ENCODE results near the gene SORCS2.

The SORCS2 gene

DNA sequence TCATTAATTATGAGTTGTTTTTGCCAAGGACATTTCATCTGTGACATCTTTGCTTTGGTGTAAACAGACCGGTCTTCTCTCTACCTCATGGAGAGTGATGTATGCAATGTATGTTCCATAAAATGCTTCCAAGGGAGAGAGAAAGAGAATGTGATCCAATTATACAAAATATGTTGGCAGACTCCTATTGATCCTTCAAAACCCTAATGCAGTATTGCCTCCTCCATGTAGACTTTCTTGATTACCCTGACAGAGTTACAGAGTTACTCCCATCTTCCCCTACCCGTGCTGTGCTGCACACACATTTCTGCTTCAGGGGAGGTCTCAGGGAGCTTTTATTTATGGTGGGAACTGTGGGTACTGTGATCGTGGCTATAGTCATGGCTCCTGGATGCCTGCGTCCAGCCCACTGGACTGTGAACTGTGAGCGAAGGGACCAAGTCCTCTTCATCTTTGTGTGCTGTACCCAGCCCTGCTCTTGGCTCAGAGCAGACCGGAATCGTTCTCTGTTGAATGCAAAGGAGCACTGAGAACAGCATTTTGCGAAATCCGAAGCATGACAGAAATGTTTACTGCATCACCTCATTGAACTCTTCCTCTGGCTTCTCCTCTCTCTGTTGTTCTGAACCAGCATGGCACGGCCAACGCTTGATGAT lies 32.7 kb downstream of the SORCS2 start:
- no peak for DNase-seq

- no peak for DNase-seq
These were observed 34.1 kb downstream of the SORCS2 start for GRCh38 chr4:7226439-7226838.

DNA sequence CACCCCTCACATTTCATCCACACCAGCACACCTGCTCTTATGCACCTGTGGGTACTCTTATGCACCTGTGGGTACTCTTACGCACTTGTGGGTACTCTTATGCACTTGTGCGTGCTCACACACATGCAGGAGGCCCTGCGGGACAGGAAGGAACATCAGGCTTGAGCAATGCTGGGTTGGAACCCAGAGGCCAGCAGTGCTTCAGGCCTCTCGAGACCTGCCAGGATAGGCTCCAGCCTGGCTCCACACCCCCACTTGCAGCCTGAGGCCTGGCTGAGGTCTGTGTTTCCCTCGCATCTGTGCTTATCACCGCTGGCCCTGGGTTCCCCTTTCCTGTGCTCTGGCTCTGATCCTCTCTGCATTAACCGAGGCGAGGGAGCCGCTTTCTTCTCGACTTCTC lies 34.7 kb downstream of the SORCS2 start:
- DNase-seq: no peak

DNA sequence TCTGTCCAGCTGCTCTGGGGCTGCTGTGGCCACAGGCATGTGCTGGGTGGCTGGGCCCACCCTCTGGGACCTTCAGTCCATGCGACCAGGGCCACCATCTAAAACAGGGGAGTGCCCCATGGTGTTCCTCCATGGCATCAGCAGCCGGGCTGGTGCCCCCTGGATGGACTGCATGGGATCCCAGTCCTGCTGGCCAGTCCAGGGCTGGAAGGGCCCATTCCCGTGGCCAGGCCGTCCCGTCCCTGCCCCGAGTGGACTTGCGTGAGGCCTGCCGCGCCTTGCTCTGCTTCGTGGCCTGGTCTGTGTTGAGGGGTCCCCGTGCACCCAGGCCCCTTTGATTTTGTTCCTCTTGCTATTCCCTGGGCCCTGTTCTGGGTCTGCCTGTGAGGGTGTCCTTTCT lies 36.4 kb downstream of the SORCS2 start:
- no peak for DNase-seq

DNA sequence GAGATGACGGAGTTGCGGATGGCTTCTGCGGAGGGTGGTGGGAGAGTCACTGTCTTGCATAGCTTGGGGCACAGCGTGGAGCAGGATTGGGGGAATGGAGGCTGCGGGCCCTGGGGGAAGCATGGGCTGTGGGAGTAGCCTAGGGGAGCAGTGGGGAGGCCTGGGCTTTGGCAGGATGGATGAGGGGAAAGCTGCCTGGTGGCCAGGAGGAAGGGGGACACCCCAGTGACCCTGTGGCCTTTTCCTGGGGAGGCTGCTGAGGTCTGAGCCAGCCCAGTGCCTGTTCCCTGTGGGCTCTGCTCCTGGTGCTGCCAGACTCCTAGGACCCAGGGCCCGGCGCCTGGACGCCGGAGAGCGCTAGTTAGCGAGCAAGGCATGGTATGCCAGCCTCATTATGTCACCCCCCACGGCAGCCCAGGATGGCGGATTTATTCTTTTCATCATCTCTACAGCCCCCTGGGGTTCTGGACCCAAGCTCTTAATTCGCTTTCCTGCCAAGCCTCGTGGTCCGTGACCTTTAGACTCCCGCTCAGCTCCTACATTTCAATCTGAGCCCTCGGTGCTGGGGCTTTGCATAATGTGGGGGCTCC lies 39.8 kb downstream of the SORCS2 start:
- no peak for DNase-seq

- DNase-seq: no peak
These were observed 40.8 kb downstream of the SORCS2 start for GRCh38 chr4:7233006-7233580.

DNA sequence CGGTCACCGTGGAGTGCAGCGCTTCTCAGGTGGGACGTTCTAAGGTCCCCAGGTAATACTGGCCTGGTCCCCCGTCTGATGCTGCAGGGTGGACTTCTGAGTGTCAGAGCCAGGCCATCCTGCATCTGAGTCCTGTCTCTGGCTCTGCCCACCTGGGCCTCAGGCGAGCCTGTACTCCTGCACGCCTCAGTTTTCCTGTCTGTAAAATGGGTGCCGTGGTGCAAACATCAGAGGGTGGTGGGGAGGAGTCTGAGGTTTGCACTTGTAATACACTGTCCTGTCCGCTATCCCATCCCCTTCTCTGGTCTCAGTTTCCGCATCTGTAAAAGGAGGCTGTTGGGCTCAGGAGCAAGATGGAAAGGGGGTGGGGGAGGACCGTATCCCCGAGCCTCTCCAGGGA lies 41.3 kb downstream of the SORCS2 start:
- DNase-seq: no peak

DNA sequence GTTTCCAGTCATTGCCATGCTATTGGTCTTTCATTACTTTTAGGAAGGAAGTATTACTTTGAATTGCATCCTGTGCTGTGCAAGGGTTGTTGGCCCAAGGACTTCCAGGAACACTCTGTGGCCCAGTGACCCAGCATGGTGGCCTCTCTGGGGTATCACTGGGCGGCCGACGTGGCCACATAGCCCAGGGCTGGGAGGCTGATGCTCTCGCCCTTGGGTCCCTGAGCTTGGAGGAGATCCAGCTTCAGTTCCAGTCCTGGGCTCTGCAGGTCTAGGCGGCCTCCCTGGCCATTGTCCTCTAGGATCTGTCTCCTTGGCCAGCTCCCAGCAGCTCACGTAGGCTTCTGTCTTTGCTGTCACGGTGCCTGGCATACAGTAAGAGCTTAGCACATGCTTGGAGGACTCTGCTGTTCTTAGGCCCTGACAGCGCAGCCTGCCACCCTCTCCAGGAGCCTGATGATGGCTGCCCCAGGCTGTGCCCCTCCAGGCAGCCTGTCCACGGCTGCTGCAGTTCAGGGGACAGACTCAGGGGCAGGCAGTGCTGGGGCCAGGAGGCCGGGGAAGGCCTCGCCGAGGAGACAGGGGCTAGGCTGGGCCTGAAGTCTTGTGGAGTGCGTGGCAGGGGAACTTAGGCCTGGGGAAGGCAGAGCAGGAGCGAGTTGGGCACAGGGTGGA lies 42.2 kb downstream of the SORCS2 start:
- DNase-seq: no peak

DNA sequence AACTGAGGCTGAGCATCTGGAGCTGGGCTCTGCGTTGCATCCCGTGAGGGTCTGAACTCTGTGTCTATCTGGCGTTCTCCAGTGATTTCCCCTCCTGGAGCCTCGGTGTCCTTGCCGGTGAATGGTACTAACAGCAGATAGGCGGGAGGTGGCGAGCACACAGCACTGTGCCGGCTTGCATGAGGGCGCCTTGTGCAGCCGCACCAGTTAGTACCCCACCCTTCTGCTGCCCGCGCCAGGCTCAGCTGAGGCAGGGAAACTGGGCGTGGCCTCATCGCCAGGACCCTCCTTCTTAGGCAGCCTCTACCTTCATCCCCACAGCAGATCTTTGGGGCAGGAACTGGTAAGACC lies 42.7 kb downstream of the SORCS2 start:
- DNase-seq: no peak

DNA sequence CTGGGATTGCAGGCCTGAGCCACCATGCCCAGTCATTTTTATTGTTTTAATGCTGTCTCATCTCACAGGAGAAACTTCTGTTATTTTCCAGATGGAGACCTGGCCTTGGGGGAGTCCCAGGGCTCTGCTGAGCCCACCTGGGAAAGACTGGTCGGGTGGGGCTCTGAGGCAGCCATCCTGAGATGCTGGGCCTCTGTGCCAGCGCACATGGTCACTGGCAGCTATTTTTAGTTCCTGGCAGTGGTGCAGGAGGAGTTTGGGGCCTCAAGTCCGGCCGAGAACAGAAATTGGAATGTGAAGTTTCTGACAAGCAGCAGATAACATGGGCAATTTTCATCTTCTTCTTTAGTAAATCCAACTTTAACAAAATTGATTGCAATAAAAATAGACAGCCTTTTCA lies 44.5 kb downstream of the SORCS2 start:
- no peak for DNase-seq

DNA sequence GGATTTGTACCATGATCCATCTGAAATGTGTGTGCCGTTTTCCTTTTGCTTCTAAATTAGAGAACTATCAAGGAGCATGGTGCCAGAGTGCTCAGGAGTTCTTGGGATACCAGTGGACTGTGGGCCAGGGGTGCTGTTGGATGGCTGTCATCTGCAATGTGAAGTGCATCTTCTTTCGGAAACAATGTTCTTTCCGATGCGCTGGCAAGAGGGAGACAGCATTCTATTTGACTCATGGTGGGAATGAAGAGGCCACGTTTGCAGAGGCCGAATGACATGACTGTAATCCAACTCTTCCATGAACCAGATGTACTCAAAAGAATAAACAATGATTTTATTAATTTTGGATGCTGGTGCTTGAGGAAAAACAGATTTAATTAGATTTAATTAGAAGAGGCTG lies 45.5 kb downstream of the SORCS2 start:
- DNase-seq: no peak

DNA sequence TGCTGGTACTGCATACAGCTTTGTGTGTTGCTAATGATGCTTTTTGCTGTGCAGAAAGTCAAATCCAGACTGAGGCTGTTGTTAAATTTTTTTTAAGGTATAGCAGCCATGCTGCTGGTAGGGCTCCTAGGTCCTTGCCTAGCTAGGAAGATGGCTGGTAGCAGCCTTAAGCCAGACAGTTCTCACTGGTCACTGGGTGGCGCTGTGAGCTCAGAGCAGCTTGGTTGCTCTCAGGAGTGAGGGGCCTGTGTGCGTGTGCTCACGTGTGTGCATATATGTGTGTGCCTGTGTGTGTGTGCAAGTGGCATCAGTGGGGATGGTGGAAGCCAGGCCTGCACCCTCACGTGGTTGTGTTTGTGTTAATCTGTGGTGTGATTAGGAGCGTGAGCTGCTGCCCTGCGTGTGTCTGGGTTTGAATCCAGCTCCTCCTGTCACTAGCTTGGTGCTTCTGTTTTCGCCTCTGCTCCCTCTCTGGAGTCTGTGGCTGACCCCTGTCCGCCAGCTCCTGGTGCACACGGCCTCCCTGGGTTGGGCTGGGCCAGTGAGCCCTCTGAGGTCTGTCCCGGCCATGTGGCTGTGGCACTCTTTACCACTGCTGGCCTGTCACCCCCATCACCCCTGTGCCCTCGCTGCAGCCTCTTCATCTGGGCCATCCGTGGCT lies 46.1 kb downstream of the SORCS2 start:
- DNase-seq: no peak

DNA sequence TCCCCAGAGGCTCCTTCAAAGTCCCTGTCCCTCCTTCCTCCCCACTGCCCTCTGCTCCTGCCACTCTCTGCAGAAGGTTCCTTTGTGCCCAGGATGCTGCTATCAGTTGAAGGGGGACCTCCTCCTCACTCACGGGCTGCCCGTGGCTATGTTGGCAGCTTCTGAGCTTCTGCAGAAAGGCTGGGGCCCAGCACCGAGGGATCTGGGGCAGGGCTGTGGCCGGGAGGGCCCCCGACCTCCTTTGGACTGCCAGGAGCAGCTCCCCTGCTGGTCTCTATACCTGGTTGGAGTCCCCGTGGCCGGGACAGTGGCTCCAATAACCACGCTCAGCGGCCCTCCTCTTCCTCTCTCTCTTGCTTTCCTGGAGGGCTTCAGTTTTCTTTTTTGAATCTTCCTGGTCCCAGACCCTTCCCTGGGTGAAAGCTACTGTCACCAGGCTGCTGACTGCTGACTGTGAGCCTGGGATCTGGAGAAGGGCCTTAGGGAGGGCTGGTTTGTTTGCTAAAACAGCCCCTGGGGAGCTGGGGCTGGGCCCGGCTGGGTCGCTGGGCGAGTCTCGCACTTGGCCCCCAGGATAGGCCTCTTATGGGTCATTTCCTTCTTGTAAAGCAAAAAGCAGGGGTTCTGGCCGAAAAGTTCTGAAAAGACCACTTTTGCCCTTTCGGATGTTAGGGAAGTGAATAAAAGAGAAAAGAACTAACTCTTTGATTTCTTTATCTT lies 46.9 kb downstream of the SORCS2 start:
- no peak for DNase-seq

GRCh38 chr4:7239844-7240243 lies 47.5 kb downstream of the SORCS2 start:
- no peak for DNase-seq

DNA sequence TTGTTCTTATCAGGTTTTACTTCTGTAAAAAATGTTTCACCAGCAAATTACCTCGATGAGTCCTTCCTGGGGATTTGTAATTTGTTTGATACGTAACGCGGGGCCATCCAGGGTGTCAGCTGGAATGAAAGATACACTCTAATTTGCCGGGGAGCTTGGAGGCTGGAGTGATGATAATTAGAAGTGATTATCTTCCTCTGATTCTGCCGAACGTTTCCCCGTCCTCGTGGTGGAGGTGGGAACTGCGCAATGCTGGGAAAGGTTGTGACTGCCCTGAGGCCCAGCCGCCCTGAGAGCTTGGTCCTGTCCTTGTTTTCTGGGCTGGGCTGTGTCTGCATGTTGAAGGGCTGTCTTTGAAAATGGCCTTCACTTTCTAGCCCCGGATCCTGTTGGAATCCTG lies 48.0 kb downstream of the SORCS2 start:
- DNase-seq: no peak

- no peak for DNase-seq
These were observed 49.3 kb downstream of the SORCS2 start for GRCh38 chr4:7241597-7242125.

DNA sequence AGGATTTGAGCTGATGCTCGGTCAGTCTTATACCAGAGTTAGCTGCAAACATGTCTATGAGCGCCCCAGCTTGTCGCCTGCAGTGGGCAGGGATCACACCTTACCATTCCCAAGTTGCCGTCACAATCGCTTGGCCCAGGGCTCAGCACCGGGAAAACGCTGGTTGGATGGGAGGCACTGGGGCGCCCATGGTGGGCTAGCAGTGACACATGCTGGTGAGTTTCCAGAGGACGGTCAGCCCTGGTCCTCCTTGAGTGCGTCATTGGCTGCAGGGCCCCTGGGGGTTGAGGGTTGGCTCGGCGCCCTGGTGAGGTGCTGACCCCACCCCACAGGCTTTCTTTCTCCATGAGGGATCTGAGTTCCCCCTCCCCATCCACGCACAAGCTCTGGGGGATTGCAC lies 50.4 kb downstream of the SORCS2 start:
- DNase-seq: no peak

DNA sequence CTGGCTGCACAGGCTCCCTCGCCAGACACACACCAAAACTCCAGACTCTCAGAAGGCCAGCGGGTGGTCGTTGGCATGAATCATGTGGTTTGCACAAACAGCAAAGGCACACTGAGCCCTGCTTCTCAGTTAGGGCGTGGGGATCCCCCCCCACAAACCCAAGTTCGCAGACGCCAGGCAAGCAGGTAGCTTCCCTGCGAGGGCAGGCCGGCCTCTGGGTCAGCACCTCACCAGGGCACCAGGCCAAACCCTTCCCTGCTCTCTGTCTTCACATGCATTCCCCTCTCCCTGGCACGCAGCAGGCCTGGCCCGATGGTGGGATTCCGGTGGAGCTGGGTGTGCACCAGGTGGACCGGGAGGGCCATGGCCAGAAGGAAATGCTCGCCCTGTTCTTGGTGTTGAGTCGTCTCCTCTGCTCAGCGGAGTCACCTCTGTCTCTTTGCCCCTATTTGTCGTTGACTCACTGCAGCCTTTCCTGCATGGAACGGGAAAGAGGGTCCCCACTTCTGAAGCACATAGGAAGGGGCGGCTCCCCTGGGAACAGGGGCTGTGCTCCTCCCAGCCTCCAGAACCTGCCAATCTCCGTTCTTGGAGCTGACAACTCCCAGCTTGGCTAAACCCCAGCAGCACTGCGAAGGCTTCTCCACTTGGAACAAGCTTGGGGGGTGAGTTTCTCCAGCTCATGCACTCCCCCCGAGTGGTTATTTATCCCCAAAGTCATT lies 51.4 kb downstream of the SORCS2 start:
- no peak for DNase-seq

DNA sequence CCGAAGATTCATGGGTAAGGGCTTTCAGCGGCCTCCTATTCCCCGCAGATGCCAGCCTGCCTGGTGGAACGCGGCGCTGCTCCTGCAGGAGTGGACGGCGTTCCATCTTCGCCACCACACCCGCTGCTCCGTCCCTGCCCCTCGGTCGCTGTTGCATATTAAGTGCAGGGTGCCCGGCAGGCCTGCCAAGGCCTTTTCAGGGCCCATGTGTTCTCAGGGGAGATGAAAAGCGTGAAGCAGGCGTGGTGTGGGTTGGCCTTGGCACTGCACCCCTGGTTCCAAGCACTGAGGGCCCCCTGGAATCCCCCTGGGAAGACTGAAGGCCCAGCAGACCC lies 52.0 kb downstream of the SORCS2 start:
- no peak for DNase-seq

DNA sequence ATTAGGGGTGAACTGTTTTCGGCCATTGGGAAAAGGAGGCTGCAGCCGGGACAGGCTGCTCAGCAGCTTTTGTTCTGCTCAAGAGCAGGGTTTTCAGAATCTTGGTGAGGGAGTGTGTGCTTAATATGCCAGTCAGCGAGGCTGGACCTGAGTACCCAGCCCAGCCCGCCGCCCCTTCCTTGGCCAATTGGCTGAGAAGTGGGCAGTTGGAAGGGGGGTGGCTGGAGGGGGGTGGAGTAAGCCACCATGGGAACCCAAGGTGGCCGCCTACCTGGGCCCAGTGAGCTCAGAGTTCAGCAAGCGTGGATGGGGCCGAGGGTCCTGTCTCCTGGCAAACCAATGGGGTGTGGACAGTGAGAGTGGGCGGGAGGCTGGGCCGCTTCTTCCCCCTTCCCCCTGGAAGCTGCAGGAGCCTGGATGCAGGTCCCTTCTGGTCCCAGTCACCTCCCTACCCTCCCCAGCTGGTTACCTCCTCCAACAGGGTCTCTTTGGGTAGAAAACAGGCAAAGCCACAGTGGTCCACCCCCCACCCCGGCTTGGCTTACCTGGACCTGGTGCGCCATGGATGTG lies 52.5 kb downstream of the SORCS2 start:
- DNase-seq: no peak

DNA sequence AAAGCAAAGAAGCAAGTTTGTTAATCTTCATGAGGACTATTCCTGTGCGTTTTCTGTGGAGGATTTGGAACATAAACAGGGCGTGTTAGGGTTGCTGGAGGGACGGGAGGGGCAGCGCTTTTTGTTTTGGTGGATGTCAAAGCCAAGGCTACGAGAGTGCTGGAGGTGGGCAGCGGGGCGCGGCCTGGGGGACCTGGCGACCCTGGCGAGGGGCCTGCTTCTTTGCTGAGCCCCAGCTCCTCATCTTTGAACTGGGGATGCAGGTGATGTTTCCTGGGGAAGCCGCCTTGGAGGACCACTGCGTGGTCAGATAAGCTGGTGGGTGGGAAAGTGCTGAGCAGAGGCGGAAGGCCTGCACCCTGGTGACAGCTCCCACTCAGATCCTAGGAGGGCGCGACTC lies 55.2 kb downstream of the SORCS2 start:
- DNase-seq: no peak

GRCh38 chr4:7247946-7248345 lies 55.6 kb downstream of the SORCS2 start:
- no peak for DNase-seq

Measured in activated naive CD4-positive, alpha-beta T cell (primary cell).